ENCODE measurements around the gene PIAS4. TPM values are rescaled to one million over a fixed set of nuclear protein-coding genes. Genes with fewer than 3 reads are reported as not detected.

PIAS4 gene
- total RNA-seq, 1 donor from 2014 or later, result 39.8 TPM

DNA sequence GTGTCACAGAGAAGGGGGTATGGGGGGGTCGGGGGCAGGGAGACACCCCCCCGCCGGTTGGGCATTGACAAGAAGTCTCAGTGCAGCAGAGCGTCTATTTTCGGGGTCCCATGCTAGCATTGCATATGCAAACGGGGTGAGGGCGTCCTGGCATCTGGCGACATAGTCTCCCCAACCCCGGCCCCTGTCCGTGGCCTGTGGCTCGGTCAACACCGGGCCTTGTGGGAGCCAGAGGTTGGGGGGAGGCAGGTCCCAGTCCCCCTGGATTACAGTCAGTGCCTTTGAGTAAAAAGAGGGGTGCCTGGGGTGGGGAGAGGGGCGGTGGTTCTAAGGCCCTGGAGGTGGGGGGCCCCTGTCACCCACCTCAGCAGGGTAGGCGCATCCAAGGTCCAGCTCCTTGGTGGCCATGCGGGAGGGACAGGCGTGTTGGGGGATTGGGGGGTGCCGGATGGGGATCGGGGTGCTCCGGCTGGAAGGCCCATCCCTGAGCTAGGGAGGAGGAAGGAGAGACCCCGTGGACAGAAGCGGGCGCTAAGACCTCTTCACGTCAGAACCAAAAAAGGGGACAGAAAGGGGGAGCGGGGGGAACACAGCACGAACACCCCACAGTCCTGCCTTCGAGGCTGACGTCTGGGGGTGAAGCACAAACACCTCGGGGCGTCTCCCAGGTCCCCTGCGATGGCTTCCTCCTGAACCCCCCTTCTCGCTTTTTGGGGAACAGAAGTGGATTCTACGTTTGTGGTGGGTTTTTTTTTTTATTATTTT is 38.2 kb downstream of the PIAS4 start:
- H3K27me3 Mint-ChIP-seq, result no peaks in the 10 kb centered on the region
- TF ChIP-seq, protein P1, sequence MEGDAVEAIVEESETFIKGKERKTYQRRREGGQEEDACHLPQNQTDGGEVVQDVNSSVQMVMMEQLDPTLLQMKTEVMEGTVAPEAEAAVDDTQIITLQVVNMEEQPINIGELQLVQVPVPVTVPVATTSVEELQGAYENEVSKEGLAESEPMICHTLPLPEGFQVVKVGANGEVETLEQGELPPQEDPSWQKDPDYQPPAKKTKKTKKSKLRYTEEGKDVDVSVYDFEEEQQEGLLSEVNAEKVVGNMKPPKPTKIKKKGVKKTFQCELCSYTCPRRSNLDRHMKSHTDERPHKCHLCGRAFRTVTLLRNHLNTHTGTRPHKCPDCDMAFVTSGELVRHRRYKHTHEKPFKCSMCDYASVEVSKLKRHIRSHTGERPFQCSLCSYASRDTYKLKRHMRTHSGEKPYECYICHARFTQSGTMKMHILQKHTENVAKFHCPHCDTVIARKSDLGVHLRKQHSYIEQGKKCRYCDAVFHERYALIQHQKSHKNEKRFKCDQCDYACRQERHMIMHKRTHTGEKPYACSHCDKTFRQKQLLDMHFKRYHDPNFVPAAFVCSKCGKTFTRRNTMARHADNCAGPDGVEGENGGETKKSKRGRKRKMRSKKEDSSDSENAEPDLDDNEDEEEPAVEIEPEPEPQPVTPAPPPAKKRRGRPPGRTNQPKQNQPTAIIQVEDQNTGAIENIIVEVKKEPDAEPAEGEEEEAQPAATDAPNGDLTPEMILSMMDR (conservative IDR thresholded peaks at IDR 0.05), result no peak
- H3K9me3 Mint-ChIP-seq, result no peaks in the 10 kb centered on the region
- H3K4me3 Mint-ChIP-seq, result no peak overlapping the region
- peaks cover 5% of the 10 kb centered on the region for H3K4me1 Mint-ChIP-seq (ENCODE audit: unreplicated experiment)
- no peak for DNase-seq (ENCODE audit: extremely low spot score, unreplicated experiment)
- peaks cover 13% of the 10 kb centered on the region for H3K36me3 Mint-ChIP-seq
- no peak overlapping the region for H3K27ac Mint-ChIP-seq

DNA sequence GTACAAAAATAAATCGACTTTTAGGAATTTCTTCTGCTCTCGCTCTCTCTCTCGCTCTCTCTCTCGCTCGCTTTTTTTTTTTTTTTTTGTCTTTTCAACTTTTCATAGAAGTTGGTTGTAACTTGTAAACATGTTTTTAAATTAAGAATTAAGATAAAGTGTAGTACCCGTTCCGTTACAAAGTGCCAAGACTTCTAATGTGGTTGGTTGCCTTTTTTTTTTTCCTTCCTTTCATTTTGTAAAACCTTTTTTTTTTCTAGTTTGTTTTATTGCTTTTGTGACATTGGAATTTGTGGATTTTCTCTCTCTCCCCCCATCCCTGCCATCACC is 38.8 kb downstream of the PIAS4 start:
- peak overlapping the region; percentile 80 for H3K27ac Mint-ChIP-seq
- peaks cover 17% of the 10 kb centered on the region for H3K36me3 Mint-ChIP-seq
- TF ChIP-seq, protein P1 (conservative IDR thresholded peaks at IDR 0.05), result no peak
- no peak for DNase-seq (ENCODE audit: extremely low spot score, unreplicated experiment)
- no peaks in the 10 kb centered on the region for H3K9me3 Mint-ChIP-seq
- no peak overlapping the region for H3K4me3 Mint-ChIP-seq
- H3K27me3 Mint-ChIP-seq, result no peaks in the 10 kb centered on the region
- peaks cover 8% of the 10 kb centered on the region for H3K4me1 Mint-ChIP-seq (ENCODE audit: unreplicated experiment)

DNA sequence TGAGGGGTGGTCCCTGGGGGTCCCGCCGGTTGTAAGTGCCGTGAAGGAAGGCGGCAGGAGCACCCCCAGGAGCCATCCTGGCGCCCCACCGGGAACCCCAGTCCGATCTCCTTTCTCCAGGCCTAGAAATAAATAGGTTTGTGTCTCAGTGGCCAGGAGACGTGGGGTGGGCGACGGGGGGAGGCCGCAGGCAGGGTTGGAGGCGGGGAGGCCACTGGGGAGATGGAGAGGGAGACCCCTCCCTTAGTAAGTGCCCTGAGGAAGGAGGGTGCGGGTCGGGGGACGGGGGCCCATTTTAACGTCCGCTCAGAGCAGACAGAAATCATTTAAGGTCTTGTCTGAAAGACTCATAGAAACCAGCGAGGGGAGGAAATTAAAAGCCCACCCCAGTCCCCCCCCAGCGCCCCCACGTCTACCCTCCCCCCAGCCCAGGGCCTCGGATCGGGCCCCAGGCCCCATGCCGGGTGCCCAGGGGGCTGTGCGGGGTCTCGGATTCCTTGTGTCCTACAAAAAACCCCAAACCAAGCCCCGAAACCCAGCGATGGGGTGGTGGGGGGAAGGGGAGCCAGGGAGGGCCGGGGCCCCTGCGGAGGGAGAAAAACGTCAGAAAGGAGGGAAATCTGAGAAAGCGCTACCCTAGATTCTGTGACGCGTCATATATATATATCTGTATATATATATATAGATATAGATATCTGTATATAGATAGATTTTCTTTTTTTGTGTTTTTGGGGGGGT is 39.6 kb downstream of the PIAS4 start:
- H3K27me3 Mint-ChIP-seq, result no peaks in the 10 kb centered on the region
- TF ChIP-seq, protein P1 (conservative IDR thresholded peaks at IDR 0.05), result no peak
- H3K27ac Mint-ChIP-seq, result no peak overlapping the region
- no peaks in the 10 kb centered on the region for H3K9me3 Mint-ChIP-seq
- no peak overlapping the region for H3K4me3 Mint-ChIP-seq
- H3K36me3 Mint-ChIP-seq, result peaks cover 18% of the 10 kb centered on the region
- DNase-seq (ENCODE audit: extremely low spot score, unreplicated experiment), result no peak
- peaks cover 9% of the 10 kb centered on the region for H3K4me1 Mint-ChIP-seq (ENCODE audit: unreplicated experiment)

DNA sequence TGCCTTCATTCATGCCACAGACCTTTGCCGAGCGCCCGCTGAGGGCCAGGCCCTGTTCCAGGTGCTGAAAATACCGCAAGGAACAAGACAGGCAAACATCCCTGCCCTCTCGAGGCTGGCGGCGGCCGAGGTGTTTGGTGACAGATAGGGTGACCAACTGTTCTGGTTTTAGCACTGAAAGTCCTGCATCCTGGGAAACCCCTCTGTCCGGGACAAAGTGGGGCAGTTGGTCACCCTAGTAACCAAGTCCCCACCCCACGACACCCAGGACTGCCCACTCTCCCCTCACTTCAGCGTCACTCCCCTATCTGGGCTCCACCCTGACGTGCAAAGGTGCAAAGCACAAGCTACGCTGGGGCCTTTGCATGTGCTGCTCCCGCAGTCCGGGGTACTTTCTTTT is 41.9 kb downstream of the PIAS4 start:
- DNase-seq (ENCODE audit: extremely low spot score, unreplicated experiment), result no peak
- Mint-ChIP-seq H3K27me3 (no peaks in the 10 kb centered on the region), H3K36me3 (peaks cover 30% of the 10 kb centered on the region), H3K9me3 (no peaks in the 10 kb centered on the region), H3K27ac (peak overlapping the region; percentile 68), H3K4me1 (ENCODE audit: unreplicated experiment) (peaks cover 20% of the 10 kb centered on the region), H3K4me3 (no peak overlapping the region)
- TF ChIP-seq, protein P1 (conservative IDR thresholded peaks at IDR 0.05), result no peak

DNA sequence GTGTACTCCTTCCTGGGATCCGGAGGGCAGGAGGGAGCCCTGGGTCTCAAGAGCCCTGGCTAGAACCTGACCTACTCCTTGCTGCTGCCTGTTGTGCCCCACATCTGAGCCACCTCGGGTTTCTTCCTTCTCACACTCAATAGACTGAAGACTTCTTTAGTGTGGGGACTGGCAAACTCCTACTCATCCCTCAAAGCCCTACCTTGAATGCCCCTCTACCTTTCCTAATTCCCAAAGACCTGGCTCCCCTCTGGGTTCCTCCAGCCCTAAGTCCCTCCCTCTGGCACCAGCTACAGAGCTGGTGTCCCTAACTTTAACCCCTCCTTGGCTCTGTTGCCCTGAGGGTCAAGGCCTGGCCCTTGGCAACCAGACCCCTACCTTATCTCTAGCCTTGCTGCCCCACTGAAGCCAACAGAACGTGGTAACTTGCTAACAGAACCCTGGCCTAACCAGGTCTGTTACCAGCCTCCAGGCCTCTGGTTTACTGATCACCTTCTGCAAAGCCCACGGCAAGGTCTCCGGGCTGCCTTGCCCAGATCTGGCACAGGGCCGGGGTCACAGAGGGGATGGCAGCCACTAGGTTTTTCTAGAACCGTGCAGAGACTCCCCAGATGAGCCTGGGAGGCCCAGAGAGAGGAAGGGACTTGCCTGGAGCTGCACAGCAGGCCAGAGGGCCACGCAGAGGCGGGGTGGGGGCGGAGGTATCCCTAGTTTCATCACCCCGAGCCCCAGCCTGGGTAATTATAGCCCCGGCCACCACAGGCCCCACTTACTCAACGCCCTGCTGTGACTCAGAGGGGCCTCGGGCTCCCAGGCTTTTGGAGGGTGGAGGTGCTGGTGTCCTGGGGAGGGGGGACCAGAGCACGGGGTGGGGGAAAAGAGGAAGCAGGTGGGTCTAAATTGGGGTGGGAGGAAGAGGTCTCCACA is 43.9 kb downstream of the PIAS4 start:
- H3K4me3 Mint-ChIP-seq, result no peak overlapping the region
- DNase-seq (ENCODE audit: extremely low spot score, unreplicated experiment), result no peak

More for the DNA sequence above, 43.9 kb downstream of the PIAS4 start:
- H3K4me1 Mint-ChIP-seq (ENCODE audit: unreplicated experiment), result peaks cover 20% of the 10 kb centered on the region
- H3K27ac Mint-ChIP-seq, result peak overlapping the region; percentile 61
- H3K27me3 Mint-ChIP-seq, result no peaks in the 10 kb centered on the region
- TF ChIP-seq, protein P1 (conservative IDR thresholded peaks at IDR 0.05), result no peak
- H3K36me3 Mint-ChIP-seq, result peaks cover 28% of the 10 kb centered on the region
- no peaks in the 10 kb centered on the region for H3K9me3 Mint-ChIP-seq
